ENCODE results near the gene PRSS36.
"Not testable (repeated sequence)": the region's sequence is repeated elsewhere in the genome, so short reads cannot be mapped to it uniquely, and the experiment has no call there.

Gene PRSS36

GRCh38 chr16:31141489-31142108 is 8.3 kb downstream of the PRSS36 start:
- DNase-seq = no peak

GRCh38 chr16:31141071-31141469 is 8.8 kb downstream of the PRSS36 start:
- not testable (repeated sequence) for DNase-seq

DNA sequence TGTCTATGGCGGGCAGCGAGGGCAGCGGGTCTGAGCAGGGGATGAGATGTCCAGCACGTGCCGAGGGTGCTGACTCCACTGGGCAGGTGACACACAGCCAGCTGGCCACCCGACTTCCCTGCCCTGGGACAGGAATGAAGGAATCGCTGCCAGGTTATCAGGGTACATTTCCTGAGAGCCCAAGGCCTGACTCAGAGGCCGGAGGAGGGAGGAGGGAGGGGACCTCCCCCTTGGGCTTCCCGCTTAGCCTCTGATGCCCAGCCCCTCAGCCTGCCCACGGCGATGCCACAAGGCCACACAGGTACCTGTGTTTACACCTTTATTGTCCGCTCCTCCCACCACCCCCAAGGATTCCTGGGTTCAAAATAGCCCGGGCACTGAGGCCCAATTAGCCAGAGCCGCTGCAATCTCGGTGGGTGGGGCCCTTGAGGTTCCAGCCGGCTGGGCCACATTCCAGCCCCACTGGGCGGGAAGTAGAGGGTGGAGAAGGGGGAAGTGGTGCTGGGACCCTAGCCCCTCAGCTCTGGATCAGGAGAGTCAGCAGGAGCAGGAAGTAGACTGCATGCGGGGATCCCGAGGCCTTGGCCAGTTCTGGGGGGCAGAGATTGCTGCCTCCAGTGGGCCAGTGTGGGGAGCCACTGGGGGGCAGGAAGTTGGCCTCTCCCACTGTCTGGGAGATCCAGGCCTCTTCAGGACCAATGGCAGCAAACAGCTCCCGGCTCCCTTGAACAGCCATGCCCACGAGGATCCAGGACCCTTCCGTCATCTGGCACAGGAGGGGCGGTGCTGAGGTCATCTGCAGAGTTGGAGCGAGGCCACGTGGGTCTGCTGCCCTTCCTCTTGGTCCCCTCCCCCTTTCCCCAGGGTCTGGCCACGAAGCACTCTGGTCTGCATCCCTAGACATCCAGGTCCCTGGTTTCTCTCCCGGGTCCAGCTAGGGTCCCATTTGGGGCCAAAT is 11.0 kb downstream of the PRSS36 start:
- no peak for DNase-seq

DNA sequence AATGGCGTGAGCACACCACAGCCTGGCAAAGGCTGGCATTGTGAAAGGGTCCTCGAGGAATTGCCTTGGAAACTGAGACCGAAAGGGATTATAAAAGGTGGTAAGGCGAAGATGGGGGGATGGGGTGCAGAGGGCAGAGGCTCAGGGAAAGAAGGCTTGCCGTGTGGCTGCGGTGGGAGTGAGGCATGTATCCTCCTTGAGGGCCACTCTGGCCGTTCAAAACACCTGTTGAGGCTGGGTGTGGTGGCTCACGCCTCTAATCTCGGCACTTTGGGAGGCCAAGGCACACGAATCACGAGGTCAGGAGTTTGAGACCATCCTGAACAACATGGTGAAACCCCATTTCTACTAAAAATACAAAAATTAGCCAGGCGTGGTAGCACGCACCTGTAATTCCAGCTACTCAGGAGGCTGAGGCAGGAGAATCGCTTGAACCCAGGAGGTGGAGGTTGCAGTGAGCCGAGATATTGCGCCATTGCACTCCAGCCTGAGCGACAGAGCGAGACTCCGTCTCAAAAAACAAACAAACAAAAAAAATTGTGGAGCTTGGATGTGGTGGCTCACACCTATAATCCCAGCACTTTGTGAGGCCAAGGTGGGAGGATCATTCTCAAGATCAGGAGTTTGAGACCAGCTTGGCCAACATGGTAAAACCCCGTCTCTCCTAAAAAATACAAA is 12.9 kb downstream of the PRSS36 start:
- not testable (repeated sequence) for DNase-seq

DNA sequence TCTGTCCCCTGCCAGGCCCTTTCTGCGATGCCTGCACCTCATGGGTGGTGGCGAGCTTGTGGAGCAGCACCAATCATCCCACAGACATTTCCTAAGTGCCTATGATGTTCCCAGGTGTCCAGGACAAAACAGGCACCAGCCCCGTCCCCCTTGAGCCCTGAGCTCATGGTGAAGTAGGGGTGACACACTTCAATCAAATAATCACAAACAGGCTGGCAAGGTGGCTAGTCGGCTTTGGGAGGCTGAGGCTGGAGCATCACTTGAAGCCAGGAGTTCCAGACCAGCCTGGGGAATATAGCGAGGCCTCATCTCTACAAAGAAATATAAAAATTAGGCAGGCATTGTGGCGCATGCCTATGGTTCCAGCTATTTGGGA is 13.6 kb downstream of the PRSS36 start:
- no peak for DNase-seq

DNA sequence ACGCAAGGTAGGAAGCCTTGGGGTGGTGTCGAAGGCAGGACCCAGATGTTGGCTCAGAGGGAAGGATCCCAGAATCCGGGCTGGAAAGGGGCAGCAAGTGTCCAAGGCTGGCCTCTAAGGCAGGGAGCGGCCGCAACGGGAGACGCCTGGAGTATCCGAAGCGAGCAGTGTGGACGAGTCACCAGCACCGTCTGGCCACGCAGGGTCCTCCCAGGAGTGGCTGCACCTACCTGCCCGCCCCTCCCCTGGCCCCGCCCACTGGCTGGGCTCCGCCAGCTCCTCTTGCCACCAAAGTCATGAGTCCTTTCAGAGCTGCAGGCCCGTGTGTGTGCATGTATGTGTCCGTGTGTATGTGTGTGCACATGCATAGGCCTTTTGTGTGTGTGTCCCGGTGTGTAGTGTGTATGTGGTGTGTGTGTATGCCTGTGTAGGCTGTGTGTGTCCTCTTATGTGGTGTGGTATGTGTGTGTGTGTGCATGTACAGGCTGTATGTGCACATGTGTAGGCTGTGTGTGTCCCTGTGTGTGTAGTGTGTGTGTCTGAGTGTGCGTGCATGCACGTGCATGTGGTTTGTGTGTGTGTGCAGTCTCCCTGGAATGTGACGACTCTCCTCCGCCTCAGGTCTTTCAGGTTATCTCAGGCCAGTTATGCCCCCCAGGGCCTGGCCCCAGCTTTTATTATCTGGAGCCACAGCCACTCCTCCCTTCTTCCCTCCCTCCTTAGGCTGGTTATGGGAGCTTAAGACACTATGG is 14.2 kb downstream of the PRSS36 start, which contains the start of gene PRSS8:
Gene PRSS8 (minus strand): TSS at position 193 of the 752 bp plus-strand sequence. CDS start 229 bp downstream, outside the sequence.
- DNase-seq = peak; percentile 39

- peak; percentile 37 for DNase-seq
Measured at GRCh38 chr16:31134625-31135534, 15.0 kb downstream of the PRSS36 start.

DNA sequence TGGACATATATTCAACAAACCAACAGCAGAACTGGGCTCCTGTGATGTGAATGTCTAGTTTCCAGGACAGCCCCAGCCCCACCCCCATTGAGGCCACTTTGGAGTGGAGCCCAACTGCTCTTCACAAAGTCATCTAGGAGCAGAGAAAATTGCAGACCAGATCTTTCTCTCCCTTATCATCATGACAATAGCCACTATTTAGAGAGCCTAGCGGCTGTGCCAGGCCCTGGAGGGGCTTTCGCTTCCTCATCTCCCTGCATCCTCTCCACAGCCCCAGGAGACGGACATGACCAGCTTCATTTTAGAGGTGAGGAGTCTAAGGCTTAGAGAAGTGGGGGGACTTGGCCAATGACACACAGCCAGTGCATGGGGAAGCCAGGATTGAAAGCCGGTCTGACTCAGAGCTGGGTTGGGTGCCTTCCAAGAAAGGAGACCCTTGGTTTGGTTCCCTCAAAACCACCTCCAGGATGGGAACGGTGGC is 15.7 kb downstream of the PRSS36 start:
- no peak for DNase-seq

DNA sequence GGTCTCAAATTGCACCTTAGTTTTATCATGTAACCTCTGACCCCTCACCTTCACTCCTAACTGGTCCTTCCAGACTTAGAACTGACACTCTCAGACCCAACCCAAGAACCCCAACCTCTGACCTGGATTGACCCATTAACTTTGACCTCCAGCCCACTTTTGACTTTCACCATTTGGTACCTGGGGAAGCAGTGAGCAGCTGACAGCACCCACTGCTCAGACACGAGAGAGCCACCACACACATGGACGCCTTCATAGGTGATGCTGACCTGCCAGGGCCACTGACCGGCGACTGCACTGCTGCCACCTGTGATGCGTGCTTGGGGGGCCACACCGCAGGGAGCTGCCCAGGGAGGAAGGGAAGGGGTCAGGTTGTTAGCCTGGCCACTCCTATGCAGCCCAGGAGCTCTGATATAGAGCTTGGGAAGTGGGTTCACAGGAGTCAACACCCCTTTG is 16.8 kb downstream of the PRSS36 start:
- no peak for DNase-seq

GRCh38 chr16:31132303-31132979 is 17.4 kb downstream of the PRSS36 start:
- no peak for DNase-seq

GRCh38 chr16:31131841-31132271 is 18.0 kb downstream of the PRSS36 start:
- no peak for DNase-seq

- no peak for DNase-seq
Measured at GRCh38 chr16:31131416-31131815, 18.4 kb downstream of the PRSS36 start.

DNA sequence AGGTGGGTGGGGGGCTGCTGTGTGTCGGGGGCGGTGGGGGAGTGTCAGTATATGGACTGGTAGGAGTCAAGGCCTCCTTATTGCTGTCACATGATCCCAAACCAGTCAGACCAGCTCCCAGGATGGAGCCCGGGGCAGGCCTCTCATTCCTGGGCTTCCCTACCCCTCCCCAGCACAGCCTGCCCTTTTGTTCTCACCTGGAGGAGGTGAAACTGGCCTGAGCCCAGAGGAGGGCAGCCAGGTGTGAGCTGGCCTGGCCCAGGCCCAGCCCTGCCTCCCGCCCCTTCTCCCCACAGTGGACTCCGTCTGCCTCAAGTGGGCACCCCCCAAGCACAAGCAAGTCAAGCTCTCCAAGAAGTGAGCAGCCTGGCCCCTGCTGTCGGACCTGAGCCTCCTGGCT is 19.0 kb downstream of the PRSS36 start:
- DNase-seq = peak; percentile 24

DNA sequence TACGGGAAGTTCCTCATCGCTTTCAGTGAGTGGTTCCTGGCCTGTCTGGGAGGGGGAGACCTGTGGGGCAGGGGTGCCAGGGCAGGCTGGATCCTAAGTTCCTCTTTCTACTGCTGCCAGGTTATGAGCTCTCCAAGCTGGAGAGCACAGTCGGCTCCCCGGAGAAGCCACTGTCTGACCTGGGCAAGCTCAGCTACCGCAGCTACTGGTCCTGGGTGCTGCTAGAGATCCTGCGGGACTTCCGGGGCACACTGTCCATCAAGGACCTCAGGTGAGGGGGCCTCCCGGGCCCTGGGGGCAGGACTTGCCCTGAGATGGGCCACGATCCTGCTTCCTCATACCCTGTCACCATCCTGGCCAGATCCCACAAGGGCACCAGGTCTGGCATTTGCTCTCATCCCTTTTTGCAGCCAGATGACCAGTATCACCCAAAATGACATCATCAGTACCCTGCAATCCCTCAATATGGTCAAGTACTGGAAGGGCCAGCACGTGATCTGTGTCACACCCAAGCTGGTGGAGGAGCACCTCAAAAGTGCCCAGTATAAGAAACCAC is 19.5 kb downstream of the PRSS36 start:
- no peak for DNase-seq

DNA sequence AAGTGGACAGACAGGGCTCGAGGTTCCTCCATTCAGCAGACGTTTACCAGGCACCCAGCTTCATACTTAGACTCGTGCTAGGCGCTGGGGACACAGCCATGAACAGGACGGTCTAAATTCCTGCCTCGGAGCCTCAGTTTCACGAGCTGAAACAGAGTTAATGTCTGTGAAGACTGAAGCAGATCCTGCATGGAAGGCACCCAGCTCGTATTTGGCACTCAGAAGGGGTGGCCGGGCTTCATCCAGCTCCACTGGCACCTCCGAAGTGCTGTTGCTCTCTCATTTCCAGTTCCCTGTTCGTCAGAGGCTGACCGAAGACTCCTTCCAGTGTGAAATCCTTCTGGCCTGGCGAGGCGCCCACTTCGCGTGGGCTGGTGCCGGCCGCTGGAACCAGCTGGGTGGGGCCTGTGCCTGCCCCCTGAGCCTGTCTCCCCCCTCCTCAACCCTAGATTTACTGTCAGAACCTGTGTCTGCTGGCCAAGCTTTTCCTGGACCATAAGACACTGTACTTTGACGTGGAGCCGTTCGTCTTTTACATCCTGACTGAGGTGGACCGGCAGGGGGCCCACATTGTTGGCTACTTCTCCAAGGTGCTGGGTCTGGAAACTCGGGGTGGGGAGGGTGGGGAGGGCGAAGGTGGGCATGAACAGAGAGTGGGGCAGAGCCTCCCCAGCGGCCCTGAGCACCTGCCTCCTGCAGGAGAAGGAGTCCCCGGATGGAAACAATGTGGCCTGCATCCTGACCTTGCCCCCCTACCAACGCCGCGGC is 20.1 kb downstream of the PRSS36 start:
- DNase-seq = no peak

DNA sequence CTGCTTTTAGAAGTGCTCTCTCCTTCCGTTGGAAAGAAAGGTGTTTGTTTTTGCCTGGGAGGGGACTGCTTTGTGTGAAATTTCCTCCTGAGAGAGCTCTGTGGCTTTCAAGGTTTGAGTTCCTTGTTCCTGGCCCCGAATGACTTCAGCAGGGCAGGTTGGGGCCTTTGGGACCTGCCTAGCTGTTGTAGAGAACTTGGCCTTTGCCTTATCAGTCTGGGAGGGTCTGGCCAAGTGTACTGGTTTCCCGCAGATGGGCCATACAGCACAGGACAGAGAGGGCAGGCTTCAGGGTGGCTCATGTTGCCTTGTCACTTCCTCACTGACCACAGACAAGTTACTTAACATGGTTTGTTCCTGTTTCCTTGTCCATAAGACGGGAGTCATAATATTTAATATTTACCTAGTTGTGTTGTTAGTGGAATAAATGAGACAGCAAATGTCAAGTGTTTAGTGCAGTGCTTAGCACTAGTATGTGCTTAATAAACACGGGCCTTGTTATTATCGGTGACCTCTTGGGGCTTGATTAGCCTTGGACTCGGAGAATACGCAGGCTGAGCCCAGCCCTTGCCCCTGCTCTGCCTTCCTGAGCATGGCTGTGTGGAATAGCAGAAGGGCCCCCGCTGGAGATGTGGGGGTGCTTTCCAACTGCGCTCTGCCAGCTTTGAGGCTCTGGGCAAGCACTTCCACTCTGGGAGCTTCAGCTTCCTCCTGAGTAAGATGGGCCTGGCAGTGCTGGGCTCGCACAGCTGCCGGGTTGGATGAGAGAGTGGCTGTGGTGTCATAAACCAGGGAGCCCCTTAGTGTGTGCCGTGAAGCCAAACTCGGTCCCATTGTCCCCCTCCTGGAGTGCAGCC is 20.9 kb downstream of the PRSS36 start:
- DNase-seq = no peak

GRCh38 chr16:31127182-31127581 is 22.7 kb downstream of the PRSS36 start:
- DNase-seq = no peak

GRCh38 chr16:31125844-31126243 is 24.0 kb downstream of the PRSS36 start:
- no peak for DNase-seq

DNA sequence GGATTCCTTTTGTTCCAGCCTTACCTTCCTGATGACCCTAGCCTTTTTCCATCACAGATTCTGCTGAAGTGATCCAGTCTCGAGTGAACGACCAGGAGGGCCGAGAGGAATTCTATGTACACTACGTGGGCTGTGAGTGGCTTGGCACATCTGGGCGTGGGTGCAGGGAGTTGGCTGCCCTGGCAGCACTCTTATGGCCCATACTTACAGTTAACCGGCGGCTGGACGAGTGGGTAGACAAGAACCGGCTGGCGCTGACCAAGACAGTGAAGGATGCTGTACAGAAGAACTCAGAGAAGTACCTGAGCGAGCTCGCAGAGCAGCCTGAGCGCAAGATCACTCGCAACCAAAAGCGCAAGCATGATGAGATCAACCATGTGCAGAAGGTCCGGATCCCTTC is 29.7 kb downstream of the PRSS36 start:
- DNase-seq = no peak

All from DMS153 (cell line).